Activated gamma-delta T cell treated with anti-CD3 and anti-CD28 coated beads, Interleukin-2, amount 50 U/mL, for 16 hours (primary cell): Measurements from ENCODE around the gene EPHA4.

Experiments
- DNase-seq: peaks from one replicate; pipeline ENCODE4 v3.0.0-alpha.2; 2020; ENCODE audit warnings: low read depth

The EPHA4 gene

DNA sequence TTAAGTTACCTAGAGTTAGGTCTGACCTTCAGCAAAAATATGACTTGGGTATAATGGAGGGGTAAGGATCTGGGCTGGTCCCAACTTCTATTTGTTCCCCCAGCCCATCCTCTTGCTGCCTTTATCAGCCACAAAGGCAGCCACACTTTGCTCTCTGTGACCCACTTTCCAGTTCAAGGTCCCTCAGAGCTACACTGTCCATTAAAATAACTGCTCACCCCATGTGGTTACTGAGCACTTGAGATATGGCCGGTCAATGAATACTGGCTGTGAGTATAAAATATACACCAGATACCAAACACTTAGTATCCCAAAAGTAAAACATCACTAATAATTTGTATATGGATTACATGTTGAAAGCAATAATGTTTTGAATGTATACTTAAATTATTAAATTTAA is 67.2 kb downstream of the EPHA4 start:
- no peak for DNase-seq

DNA sequence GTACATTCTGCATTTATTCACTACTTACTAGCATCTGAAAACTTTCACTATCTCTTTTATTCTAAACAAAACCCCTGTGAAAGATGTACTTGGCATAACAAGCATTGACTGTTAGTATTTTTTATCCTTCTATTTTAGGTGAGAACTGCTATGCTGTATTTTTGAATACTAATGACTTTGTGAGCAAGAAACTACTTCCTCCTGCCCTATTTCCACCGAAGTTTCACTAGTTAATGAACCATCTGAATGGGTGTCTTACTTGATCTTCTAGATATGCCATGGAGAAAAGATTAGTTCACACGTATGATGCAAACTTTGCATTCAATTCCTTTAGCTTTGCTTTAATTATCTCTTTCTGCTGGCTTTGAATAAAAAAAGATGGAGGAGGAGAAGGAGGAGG is 68.1 kb downstream of the EPHA4 start:
- DNase-seq: no peak

DNA sequence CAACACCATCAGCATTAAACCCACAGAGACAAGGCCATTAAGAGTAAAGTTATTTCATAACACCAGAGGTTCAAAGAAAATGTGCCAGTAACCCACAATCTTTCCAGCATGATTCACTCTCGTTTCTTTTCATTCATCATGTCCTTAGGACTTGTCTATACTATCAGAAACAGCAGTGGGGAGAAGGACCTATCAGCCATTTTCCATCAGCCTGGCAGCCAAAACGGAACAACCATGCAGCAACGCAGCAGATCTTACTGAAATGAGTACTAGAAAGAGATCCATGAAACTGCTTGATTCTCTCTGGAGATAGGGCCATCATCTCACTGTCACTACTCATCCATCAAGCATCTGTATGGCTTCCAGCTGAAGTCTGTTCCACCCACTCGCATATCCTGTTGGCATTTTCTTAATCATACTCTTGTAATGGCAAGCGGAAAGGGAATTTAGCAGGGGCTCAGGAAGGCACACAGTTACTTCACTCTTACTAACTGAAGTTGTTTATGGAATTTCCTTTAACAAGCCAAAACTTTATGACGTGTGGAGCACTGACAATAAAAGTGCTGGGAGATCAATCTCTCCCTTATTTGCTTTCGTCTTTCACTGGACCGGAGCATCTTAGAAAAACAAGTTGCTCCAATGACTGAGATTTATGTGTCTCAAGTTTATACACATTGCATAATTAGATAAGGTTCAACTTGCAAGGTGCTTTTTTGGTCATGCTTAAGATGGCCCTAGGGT is 69.7 kb downstream of the EPHA4 start:
- DNase-seq: no peak

DNA sequence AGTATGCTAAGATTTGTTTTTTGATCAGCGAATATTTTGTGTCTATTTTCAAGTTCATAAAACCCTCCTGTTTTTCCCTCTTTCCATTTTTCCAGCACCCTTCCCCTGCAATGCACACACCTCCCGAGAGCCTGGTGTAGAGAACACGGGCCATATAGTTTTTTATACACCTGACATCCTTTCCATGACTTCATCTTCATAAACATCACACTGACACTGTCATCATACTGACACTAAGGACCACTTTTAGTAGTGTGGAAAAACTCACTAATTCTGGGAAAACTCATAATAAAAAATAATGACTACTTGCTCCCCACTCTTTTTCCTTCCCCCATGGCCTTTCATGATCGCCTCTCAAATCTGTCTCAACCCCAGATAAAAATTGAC is 70.2 kb downstream of the EPHA4 start:
- DNase-seq: no peak

DNA sequence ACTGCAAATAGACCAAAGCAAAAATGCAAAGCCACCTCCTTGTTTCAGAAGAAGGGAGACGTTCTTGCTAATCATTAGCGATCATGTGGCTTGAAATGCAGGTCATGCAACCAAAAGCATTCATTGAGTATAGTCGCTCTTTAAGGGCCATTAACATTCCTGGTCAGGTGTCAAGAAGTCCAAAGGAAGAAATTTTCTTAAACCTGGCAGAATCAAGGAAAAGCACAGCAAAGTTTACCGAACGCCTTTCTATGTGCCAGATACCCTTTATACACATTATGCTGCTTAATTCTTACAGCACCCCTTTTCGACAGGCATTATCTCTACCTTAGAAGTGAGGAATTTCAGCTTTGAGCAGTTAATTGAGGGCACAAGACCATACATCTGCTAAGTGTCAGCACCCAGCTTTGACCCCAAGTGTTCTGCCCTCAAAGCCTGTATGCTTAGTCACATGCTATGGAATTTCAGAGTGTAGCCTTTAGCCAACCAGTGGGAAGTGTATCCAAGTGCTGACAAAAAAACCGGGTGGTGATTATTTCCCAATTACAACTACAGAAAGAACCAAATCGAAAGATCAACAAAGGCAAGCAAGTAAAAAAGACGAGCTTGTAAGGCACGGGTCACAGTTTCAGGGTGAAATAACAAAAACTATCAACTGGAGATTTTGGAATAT is 70.8 kb downstream of the EPHA4 start:
- DNase-seq: no peak

DNA sequence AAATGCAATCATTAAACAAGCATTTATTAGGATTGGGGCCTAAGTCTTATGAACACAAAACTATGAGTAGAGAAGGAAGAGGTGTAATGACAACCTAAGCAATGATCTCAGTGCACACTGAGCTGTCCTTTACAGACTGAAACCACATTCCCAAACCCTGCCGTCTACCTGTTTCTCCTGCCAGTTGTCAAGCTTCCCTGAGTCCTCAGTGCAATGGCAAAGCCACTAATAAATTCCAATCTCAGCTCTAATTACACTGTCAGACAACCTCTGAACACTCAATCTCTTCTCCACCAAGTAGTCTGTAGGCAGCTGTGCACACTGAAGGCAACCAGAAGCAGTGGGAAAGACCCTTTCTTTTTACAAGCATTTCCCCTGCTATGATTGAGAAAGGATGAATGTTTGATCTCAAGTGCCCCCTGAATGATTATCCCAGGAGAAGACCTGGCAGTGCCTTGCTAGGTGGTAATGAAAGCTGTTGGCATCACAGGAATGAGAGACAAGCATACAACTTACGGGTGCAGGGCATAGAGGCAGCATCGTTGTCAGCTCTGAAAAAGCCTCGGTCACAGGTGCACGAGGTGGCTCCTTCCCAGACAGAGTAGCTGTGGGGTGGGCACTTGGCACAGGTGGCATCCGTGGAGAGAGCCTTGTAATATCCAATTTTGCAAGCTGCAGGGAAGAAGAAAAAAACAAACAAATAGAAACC is 71.4 kb downstream of the EPHA4 start:
- DNase-seq: no peak

DNA sequence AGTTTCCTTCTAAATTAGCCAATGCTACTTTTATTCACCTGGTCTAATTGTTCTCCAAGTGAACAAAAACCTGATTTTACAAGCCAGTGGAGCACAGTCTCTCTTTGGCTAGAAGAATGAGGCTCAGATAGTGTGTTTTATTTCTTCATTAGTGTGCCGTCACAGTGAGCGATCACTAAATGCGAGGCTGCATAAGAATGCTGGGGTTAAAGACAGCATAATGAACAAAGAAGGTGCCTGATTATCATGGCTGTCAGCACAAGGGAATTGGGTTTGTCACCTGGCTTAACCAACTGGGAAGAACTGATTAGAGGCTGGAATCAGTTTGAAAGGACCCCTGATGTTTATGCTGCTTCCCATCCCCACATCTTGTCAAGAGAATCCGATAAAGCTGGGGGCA is 76.4 kb downstream of the EPHA4 start:
- DNase-seq: no peak

DNA sequence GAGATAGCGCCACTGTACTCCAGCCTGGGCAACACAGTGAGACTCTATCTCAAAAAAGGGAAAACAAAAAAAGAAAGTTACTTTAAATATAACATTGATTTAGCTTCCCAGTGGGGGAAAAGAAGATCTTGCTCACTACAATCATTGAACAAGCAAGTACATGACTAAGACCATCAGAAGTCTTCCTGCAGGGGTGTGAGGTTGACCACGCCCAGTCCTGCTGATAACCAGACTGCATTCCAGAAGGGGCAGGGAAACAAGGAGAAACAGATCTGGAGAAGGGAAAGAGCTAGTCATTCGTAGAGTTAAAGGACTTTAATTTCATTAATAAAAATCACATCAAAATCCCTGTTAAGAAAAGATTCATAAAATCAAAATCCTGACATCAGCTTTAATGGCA is 77.5 kb downstream of the EPHA4 start:
- no peak for DNase-seq

DNA sequence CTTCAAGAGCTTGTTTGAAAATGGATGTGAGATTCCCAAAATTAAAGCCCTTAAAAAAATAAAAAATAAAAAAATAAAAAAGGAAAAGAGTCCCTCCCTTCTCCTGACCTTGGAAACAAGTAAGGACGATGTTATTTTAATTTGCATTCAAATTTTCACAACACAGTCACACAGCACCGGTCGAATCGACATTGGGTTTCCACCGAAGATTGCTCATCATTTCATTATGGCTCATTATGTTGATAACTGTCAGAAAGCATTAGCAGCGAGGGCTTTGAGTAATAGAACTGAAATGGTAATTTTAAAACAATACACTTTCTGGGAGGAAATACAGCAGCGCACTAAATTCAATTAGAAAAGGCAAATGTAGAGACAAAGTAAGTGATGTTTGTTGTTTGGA is 78.7 kb downstream of the EPHA4 start:
- no peak for DNase-seq

DNA sequence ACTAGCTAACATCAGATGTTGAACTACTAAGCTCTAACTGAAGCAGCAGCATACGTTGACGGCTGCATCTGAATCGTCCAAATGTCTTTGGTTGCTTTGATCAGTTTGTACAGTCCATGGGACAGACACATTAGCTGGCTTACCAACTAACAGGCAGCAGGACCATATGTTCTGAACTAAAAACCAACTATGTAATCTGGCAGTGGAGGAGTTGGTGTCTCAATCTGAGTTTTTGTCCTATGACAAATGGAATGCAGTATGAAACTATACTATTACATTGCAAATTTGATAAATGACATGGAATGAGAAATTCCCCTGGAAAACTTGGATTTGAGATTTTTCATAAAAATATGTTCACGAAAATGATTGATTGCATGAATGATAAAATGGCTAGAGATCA is 79.5 kb downstream of the EPHA4 start:
- DNase-seq: no peak

DNA sequence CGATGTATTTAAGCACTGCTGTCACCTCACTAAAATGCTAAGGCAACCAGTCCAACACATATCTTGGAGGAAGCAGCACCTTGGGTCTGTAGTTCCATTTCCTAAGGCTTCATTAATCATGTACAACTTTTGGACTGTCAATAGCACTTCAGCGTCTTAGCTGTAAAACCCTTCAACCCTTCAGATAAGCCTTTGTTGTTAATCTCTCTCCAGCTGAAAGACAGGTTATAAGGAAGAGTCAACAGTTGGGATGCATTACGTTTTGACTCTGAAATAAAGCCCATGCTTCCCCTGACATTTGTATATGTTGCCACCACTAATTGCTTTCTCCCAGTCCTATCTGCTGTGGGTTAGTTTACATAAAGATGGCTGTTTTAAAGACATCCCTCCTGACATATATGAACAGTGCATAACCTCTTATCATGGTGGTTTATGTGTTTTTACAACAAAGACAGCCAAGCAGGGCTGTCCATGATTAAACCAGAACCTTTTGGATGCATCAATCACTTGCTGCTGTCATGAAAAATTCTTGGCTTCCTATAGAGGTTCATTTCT is 81.5 kb downstream of the EPHA4 start:
- DNase-seq: no peak

DNA sequence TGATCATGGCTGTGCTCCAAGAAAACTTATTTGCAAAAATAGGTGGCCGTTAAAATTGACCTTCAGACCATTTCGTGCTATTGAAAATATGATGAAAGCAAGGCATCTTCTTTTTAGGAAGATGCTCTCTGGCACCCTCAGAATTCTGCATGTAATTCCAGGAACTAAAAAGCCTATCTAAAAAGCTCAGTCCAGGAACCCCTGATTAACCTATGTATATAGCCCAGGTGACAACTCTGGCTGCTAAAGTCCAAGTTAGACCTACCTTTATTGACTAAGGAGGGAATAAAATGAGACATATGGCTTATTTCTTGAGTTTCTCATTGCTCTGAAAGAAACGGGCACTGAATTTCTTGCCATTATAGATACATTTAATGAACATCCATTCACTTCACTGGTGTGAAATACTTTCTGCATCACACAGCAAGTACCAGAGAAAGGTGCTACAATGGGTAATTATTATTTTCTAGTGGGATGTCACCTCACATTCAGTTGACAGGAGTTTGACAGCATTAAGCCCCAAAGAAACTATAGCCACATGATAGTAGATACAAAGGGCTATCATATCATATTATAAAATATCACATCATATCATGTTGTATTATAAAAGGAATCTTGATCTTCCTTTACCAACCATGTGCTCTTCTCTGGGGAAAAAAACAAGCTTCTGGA is 83.8 kb downstream of the EPHA4 start:
- DNase-seq: no peak

DNA sequence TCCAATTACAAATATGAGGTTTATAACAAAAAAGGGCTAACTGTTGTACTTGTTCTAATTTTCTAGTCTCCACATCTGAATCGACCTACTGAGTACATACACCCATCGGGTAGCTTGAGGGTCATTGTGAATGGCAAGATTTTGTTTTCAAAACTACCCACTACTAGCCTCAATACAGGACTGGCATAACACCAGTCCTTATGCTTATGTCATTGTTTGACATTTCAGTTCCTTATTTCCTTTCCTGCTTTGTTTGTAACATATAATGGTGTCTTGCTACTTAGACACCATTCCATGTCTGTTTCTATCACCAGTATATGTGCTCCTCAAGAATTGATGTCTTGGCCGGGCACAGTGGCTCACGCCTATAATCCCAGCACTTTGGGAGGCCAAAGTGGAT is 86.0 kb downstream of the EPHA4 start:
- no peak for DNase-seq

DNA sequence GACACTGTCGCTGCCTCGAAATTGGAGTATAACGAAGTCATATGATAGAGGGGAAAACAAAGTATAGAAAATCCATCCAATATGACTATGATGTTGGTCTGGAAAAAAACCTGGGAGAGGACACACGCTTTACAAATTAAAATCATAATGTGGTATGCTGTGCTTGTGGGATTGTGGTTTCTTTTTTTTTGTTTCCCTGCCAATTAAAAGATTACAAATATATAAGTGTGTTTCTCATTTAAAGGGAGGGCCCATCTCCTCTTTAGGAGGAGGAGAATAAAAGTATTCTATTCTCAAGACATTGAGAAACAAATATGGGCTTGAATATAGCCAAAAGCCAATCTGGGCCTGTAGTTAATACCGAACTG is 86.6 kb downstream of the EPHA4 start:
- no peak for DNase-seq

DNA sequence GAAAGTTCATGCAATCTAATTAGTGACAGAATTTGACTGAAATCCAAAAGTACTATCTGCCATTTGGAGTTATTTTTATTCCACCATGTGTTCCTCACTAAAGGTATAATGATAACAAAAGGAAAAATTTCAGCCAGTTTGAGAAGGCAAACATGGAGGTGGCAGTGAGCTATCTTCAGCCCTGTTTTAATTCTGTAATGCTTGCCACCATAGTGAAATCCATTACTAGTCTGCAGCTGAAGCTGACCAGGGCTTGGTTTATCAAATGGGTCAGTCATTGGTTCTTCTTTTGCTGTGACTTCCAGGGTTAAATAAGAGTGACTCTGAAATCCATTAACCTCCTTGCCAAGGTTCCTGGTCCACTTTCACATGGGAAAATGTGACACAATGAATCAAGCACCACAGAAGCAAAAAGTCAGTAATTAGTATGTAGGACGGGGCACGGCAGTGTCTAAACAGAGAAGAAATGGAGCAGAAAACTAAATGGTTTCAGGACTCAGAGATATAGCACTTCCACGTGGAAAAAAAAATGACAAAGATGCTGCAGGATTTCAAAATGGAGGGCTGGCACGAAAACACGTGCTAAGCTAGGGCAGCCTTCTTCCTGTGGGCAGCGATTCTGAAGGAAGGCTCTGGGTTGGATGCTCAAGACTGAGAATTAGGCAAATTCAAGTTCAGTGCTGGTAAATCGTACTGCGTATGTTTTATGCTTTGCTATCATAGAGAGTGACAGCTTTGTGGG is 87.2 kb downstream of the EPHA4 start:
- DNase-seq: no peak

DNA sequence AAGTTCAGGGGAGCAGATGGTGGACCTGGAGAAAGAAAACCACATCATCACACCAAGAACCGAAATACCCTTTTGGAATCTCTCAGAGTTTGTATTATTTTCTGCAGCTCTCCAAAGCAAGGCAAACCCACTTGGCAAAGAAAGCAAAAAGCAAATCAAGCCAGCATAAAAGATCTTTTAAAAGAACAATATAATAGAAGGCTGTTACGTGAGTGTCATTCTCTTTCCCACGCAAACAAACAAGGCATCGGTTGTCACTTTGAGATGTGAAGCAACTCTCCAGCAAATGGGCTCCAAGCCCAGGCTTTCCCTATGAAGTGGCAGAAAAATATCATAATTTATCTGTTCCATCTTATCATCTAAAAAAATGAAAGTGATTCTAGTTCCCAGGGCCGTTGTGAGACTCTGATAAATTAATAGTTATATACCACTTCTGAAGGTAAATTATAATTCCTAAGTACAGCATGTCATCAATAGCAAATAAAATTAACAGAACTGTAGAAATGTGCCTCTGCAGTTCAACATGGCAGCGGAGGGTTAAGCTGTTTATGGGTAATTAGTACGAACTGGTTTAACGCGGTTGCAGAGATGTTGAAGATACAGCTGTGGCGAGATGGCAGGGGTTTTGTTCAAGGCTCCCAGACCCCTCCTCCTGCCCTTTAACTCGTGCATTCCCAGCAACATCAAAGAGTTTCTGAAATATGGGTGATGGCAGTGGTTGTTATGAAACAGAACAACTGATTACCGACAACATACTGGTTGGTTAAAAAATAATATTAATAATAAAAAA is 89.2 kb downstream of the EPHA4 start:
- no peak for DNase-seq

DNA sequence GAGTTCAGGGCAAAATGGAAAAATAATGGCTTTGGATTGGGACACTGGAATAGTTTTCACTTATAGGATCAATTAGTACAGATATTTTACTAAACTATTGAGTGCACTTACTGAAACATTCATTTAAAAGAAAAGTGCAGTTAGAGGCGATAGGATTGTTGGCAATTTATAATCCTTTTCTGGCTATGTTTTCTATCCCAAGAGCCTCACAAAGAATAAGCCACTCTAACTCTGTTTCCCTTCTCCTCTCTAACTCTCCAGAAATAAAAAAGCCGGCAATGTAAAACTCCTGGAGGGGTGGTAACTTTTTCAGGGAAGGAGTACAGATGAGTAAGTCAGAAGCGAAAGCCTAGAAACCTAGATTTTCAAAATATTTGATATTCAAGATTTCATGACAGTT is 91.3 kb downstream of the EPHA4 start:
- no peak for DNase-seq

DNA sequence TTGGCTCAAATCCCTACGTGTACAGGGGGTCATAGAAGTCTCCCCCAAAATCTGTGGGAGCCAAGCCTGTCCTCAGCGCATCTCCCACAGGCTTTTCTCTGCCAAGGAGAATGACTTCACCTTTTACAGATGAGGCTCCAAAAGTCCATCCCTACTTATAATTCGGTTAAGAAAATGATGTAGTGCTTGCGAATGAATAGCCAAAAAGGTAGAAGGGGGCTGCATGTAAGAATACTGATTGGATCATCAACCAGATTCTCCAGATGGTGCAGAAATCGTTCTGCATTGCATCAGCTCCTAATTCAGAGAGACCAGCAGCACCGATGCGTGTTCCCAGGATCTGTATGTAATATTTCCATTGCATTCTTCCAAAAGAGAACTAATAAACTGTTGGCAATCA is 91.9 kb downstream of the EPHA4 start:
- no peak for DNase-seq

DNA sequence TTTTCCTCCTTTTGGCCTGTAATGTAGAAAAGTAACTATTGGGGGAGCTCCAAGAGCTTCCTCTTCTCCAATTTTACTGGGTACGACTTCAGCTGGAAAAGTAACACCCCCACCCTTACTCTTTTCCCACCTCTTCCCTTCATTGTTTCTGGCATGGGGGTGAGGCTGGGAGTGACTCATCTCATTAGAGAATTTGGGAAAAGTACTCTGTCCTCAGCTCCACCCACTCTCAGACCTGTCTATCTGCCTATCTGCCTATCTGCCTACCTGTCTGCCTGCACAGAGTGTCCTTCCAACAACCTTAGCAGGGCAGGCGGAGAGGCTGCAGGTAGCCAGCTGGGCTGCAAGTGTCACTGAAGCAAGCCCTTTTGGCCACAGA is 93.6 kb downstream of the EPHA4 start:
- DNase-seq: no peak

DNA sequence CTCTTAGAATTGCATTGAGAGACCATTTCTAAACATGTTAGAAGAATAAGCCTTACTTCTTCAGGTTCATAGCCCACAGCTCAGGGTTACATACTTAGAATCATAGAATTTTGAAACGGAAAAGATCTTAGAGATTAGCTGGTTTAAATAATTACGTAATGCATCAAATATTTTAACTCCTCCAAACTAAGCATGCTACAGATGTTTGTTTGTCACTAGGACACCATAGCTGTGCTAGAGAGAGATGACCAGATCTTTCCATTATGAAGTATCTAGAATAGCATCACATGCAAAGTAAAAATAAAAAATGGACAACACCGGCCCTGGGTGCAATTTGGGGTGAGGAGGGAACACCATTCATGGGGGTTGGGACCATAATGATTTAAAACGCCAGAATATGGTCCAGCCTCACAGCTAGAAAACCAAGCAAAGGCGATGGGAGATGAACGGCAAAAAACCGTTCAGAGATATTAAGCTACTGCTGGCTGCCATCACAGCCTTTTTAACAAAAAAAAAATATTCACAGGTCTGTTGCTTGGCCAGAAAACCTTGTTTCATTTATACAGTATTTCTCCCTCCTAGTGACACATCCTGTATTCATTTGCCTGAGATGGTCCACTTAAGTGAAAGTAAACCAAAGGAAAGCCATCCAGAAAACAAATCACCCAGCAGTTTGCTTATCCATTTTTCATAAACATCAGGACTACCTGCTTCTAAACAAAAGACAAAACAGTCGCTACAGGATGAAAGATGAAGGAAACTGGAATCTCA is 94.2 kb downstream of the EPHA4 start:
- DNase-seq: no peak
